Measurements from ENCODE around the gene LUZP1.
"Not testable (repeated sequence)": the region's sequence is repeated elsewhere in the genome, so short reads cannot be mapped to it uniquely, and the experiment has no call there.

The LUZP1 gene

DNA sequence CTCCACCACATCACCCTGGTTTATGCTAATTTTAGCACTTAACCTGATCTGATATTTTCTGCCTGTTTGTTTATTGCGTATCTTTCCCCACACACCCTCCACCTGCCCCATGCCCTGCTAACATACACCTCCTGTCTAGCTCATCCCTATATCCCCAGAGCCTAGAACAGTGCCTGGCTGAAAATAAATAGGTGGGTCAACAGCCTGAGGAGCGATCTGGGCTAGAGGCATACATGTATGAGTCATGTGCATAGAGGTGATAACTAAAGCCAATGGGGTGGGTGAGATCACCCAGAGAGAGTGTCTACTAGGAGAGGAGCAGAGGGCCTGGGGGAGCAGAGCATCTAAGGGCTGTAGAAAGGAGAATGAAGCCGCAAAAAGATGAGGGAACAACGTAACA, 46.0 kb upstream of the LUZP1 start:
- no peak for DNase-seq (ENCODE audit: extremely low read depth, insufficient read length)
- H3K36me3 ChIP-seq (ENCODE audit: control insufficient read depth, insufficient read depth, low read length) = no peaks in the 10 kb centered on the region
- H3K27me3 ChIP-seq (replicated peaks; ENCODE audit: control insufficient read depth, insufficient read depth, low read length) = peaks cover 1% of the 10 kb centered on the region; the same call in 1 of the 2 replicates
- TF ChIP-seq, protein P1, sequence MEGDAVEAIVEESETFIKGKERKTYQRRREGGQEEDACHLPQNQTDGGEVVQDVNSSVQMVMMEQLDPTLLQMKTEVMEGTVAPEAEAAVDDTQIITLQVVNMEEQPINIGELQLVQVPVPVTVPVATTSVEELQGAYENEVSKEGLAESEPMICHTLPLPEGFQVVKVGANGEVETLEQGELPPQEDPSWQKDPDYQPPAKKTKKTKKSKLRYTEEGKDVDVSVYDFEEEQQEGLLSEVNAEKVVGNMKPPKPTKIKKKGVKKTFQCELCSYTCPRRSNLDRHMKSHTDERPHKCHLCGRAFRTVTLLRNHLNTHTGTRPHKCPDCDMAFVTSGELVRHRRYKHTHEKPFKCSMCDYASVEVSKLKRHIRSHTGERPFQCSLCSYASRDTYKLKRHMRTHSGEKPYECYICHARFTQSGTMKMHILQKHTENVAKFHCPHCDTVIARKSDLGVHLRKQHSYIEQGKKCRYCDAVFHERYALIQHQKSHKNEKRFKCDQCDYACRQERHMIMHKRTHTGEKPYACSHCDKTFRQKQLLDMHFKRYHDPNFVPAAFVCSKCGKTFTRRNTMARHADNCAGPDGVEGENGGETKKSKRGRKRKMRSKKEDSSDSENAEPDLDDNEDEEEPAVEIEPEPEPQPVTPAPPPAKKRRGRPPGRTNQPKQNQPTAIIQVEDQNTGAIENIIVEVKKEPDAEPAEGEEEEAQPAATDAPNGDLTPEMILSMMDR (IDR thresholded peaks at IDR 0.05; ENCODE audit: insufficient read depth, low read length, poor library complexity, severe bottlenecking) = no peak
- no peak overlapping the region for H3K4me3 ChIP-seq (replicated peaks; ENCODE audit: low read depth, low read length)

DNA sequence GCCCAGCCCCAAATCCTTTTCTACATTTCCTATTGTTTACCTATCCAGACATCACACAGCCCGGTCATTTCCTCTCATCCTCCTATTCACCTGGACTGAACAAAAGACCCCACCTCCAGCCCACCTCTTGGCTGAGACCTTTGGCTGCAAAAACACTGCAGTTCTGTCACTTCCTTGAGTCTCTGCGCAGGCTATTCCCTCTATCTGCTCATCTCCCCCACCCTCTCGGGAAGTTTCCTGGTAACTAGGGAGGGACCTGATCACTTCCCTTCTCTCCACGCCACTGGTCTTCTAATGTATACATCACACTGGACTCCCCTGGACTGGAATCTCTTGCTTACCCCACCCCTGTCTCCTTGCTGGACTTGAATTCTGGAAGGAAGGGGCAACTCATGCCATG, 43.3 kb upstream of the LUZP1 start:
- TF ChIP-seq, protein P1 (IDR thresholded peaks at IDR 0.05; ENCODE audit: insufficient read depth, low read length, poor library complexity, severe bottlenecking) = no peak
- DNase-seq (ENCODE audit: extremely low read depth, insufficient read length) = no peak
- no peaks in the 10 kb centered on the region for H3K36me3 ChIP-seq (ENCODE audit: control insufficient read depth, insufficient read depth, low read length)
- H3K4me3 ChIP-seq (replicated peaks; ENCODE audit: low read depth, low read length) = no peak overlapping the region
- H3K27me3 ChIP-seq (replicated peaks; ENCODE audit: control insufficient read depth, insufficient read depth, low read length) = no peaks in the 10 kb centered on the region; the same call in 1 of the 2 replicates

DNA sequence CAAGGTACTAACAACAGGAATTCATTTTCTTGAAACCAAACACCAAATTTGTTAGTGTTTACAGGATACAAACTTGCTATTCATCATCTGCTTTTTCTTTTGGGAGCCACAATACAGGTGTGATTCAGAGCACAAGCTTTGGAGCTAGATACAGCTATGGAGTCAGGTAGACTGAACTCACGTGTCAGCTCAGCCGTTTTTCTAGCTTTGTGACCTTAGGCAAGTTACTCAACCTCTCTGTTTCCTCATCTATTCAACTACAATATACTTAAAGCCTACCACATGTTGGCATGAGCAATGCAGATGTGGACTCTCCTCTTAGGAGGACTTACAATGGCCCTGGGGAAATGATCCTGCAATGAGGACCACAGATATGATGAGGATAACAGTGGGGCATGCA, 42.3 kb upstream of the LUZP1 start:
- TF ChIP-seq, protein P1 (IDR thresholded peaks at IDR 0.05; ENCODE audit: insufficient read depth, low read length, poor library complexity, severe bottlenecking) = no peak
- no peaks in the 10 kb centered on the region; the same call in 1 of the 2 replicates for H3K27me3 ChIP-seq (replicated peaks; ENCODE audit: control insufficient read depth, insufficient read depth, low read length)
- no peak for DNase-seq (ENCODE audit: extremely low read depth, insufficient read length)
- no peaks in the 10 kb centered on the region for H3K36me3 ChIP-seq (ENCODE audit: control insufficient read depth, insufficient read depth, low read length)
- H3K4me3 ChIP-seq (replicated peaks; ENCODE audit: low read depth, low read length) = no peak overlapping the region

DNA sequence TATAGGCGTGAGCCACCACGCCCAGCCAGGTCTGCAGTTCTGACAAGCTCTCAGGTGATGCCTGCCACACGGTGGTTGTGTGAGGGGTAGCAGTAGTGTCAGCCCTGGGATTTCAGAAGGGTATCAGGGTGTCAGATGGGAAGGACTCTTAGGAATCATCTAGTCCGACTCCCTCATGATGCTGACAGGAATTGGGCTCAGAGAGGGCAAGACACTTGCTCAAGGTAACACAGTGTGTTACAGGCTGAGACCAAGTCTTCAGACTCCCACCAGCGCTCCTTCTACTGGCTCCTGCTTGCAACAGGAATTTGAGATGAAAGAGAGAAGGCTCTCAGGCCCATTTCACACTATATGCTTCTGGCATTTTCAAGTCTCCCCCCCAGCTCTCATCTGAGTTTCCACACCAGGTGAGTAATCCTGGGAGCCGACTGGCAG, 41.7 kb upstream of the LUZP1 start:
- Histone ChIP-seq H3K36me3 (ENCODE audit: control insufficient read depth, insufficient read depth, low read length) (no peaks in the 10 kb centered on the region), H3K4me3 (replicated peaks; ENCODE audit: low read depth, low read length) (no peak overlapping the region), H3K27me3 (replicated peaks; ENCODE audit: control insufficient read depth, insufficient read depth, low read length) (no peaks in the 10 kb centered on the region)
- no peak for DNase-seq (ENCODE audit: extremely low read depth, insufficient read length)
- TF ChIP-seq, protein P1 (IDR thresholded peaks at IDR 0.05; ENCODE audit: insufficient read depth, low read length, poor library complexity, severe bottlenecking) = peak; percentile 30

DNA sequence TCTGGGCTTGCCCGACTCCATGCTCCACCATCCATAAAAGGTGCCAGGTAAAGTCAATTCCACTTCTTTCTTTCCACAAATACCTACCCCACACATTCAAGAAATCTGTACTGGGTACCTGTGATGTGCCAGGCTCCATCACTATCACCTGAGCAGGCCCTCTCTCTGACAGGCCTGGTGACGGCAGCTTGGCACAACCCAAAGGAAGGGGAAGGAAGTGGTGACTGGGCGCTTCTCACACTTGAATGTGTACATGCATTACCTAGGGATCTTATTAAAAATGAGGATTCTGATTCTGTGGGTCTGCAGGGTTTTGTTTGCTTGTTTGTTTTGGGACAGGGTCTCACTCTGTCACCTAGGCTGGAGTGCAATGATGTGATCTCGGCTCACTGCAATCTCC, 41.1 kb upstream of the LUZP1 start:
- H3K36me3 ChIP-seq (ENCODE audit: control insufficient read depth, insufficient read depth, low read length) = no peaks in the 10 kb centered on the region
- no peak overlapping the region for H3K4me3 ChIP-seq (replicated peaks; ENCODE audit: low read depth, low read length)
- no peak for DNase-seq (ENCODE audit: extremely low read depth, insufficient read length)
- TF ChIP-seq, protein P1 (IDR thresholded peaks at IDR 0.05; ENCODE audit: insufficient read depth, low read length, poor library complexity, severe bottlenecking) = no peak
- no peaks in the 10 kb centered on the region for H3K27me3 ChIP-seq (replicated peaks; ENCODE audit: control insufficient read depth, insufficient read depth, low read length)

DNA sequence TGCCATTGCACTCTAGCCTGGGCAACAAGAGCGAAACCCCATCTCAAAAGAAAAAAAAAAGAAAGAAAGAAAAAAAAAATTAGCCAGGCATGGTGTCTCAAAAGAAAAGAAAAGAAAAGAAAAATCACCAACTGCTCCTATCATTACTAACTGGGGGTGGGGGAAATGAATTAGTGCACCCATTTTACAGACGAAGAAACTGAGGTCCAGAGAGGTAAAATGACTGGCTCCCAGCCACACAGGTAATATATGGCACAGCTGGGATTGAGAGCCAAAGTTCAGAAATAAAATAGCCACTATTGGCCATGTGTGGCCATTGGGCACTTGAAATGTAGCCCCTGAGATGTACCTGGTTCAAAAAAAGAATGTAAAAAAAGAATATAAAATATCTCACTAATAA, 39.9 kb upstream of the LUZP1 start:
- DNase-seq (ENCODE audit: extremely low read depth, insufficient read length) = no peak
- H3K27me3 ChIP-seq (replicated peaks; ENCODE audit: control insufficient read depth, insufficient read depth, low read length) = no peaks in the 10 kb centered on the region
- TF ChIP-seq, protein P1 (IDR thresholded peaks at IDR 0.05; ENCODE audit: insufficient read depth, low read length, poor library complexity, severe bottlenecking) = no peak
- H3K4me3 ChIP-seq (replicated peaks; ENCODE audit: low read depth, low read length) = no peak overlapping the region
- H3K36me3 ChIP-seq (ENCODE audit: control insufficient read depth, insufficient read depth, low read length) = no peaks in the 10 kb centered on the region

DNA sequence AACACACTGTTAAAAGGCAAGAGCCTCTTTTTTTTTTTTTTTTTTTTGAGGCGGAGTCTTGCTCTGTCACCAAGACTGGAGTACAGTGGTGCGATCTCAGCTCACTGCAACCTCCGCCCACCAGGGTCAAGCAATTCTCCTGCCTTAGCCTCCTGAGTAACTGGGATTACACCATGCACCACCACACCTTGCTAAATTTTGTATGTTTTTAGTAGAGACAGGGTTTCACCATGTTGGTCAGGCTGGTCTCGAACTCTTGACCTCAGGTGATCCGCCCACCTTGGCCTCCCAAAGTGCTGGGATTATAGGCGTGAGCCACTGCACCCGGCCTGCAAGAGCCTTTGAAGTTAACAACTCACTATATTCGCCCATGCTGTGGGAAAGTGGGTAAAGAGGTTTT, 39.1 kb upstream of the LUZP1 start:
- DNase-seq (ENCODE audit: extremely low read depth, insufficient read length); H3K4me3 ChIP-seq (replicated peaks; ENCODE audit: low read depth, low read length); H3K27me3 ChIP-seq (replicated peaks; ENCODE audit: control insufficient read depth, insufficient read depth, low read length); H3K36me3 ChIP-seq (ENCODE audit: control insufficient read depth, insufficient read depth, low read length): not testable (repeated sequence)
